NB4 (cell line): ENCODE results near the gene ACTR8.

Source experiments
- DNase-seq: peaks from one replicate; pipeline ENCODE4 v3.0.0; 2010; ENCODE audit warnings: low read depth
- H3K4me3 ChIP-seq: one replicate; pipeline ENCODE4 v1.5.1; 2011; ENCODE audit warnings: mild to moderate bottlenecking, low read depth, low read length, moderate library complexity
- CTCF ChIP-seq: IDR thresholded peaks from one replicate; pipeline ENCODE4 v1.5.1; 2012; ENCODE audit warnings: low read depth, low read length
- MYC ChIP-seq: IDR thresholded peaks from 2 replicates; pipeline ENCODE4 v1.6.1; 2011; ENCODE audit warnings: low read depth, low read length
- POLR2A ChIP-seq: IDR thresholded peaks from 2 replicates; pipeline ENCODE4 v1.6.1; 2011; ENCODE audit warnings: mild to moderate bottlenecking; ENCODE audit not compliant: insufficient read length; ENCODE audit errors: extremely low read depth
- TF ChIP-seq, protein P1 (sequence below): IDR thresholded peaks from 2 replicates; pipeline ENCODE4 v1.6.1; 2011; ENCODE audit warnings: low read depth, low read length

The ACTR8 gene

DNA sequence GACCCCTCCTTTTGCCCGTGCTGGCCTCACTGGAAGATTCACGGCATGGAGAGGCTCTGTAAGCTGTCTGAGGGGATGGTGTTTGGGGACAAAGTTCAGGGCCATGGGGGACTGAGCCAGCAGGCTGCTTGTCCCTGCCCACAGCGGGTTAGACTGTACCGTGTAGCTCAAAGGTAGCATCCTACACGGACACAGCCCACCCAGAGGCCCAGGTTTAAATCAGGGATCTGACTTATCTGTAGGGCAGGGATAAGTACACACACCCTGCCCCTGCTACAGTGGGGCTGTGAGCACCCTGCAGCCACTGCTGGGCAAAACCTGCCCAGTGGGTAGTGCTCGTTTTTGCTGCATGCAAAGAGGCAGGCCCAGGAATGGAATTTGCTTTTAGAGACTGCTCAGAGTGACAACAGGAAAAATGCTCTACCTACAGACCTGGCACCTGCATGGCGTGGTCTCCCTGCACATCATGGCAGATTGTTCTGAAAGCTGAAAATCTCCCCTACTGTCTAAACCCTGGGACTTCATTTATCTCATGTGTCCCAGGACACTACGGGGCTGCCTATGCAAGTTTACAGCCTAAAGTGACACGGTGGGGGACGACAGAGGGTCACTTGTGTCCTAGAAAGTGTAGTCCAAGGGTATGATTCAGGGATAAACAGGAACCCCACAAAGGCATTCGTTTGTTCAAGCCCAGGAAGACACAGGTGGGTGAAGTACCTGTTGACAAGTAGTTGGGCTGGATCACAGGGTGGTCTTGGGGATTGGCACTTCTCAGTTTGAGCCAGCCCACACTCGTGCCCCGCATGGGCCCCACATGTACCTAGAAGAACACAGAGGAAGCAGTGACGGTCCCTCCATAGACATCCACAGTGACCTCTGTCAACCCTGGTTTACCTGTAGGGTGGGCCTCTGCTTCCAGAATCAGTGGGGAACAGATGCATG, 63.5 kb downstream of the ACTR8 start:
- no peak overlapping the region for H3K4me3 ChIP-seq
- TF ChIP-seq POLR2A (no peak), CTCF (no peak), MYC (no peak)
- TF ChIP-seq, protein P1, sequence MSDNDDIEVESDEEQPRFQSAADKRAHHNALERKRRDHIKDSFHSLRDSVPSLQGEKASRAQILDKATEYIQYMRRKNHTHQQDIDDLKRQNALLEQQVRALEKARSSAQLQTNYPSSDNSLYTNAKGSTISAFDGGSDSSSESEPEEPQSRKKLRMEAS, result no peak

GRCh38 chr3:53817809-53818208, 64.1 kb downstream of the ACTR8 start:
- TF ChIP-seq, protein P1, result no peak
- TF ChIP-seq MYC, result no peak
- no peak for TF ChIP-seq CTCF
- TF ChIP-seq POLR2A, result no peak
- no peak overlapping the region for H3K4me3 ChIP-seq
- no peak for DNase-seq

More for the DNA sequence above, 63.5 kb downstream of the ACTR8 start:
- DNase-seq, result no peak

DNA sequence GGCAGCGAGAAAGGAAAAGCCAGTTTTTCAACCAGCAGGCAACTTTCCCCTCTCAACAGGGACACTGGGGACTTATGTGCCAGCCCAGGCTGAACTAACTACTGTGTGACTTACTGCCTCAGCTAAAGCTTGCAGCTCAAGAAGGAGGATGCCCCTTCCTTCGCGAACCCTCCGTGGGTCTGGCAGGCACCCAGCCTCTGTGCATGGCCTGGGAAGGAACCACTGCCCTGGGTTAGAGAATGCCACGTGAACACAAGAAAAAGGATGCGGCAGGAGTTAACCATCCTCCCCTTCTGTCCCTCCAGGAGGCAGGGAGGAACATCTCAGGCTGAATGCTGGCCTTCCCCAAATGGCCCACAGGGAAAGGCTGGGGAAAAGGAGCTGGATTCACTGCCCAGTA, 64.7 kb downstream of the ACTR8 start:
- no peak overlapping the region for H3K4me3 ChIP-seq
- no peak for DNase-seq
- TF ChIP-seq, protein P1, result no peak
- TF ChIP-seq MYC (no peak), POLR2A (no peak), CTCF (no peak)
